DMS114 treated with DMSO at 0.1 percent for 48 hours (cell line): ENCODE measurements around the gene TPPP3.

Experiments
- DNase-seq: peaks from one replicate; lab custom pipeline; 2025; ENCODE audit not compliant: unreplicated experiment; lab: John Stamatoyannopoulos, UW

TPPP3 gene

DNA sequence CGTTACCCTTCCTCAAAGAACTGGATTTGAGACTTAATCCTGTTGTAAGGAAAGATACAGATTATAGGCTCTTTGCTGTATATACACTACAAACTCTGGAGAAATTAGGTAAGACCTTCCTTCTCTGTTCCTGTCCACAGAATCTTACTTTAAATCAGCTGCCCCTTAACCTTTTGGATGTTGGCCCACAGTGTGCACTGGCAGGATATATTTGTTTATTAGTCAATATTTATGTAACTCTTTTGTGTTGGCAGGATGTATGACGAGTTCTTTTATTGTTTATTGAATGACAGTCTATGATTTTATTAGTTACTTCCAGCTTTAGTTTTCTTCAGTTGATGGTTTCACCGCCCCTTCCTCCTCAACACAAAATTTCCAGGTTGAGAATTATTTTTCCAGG, 47.0 kb downstream of the TPPP3 start:
- DNase-seq, result no peak

DNA sequence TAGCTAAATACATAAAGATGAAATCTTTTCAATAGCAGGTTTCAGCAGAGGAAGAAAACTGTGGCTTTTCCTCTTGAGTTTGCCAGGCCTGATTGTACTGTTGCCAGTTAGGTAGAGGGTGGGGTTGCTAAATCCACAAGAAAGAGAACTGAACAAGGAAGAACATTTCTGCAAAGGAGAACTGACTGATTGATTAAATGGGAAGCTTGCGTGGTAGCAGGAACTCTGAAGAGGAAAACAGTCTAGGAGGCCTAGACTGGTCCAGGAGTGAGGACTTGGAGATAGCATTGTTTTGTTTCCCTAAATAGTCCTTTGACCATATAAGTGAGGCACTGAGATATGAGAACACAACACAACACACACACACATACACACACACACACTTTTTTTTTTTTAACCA, 47.9 kb downstream of the TPPP3 start:
- no peak for DNase-seq

DNA sequence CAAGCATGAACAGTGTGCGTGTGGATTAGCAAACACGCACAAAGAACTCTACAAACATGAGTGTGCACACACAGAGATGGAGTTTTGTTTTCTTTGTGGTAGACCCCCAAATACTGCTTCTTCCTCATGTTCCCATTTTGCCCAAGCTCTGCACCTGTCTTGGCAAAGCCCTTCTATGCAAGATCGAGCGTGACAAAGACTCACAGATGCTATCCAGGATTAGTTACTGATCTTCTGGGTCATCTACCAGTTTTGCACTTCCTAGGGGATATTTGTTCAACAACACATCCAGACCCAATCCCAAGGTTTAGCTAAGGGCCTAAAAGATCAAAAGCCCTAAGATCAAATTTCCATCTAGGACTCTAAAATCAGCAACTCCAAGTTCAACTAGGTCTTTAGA, 50.7 kb downstream of the TPPP3 start:
- DNase-seq, result no peak

DNA sequence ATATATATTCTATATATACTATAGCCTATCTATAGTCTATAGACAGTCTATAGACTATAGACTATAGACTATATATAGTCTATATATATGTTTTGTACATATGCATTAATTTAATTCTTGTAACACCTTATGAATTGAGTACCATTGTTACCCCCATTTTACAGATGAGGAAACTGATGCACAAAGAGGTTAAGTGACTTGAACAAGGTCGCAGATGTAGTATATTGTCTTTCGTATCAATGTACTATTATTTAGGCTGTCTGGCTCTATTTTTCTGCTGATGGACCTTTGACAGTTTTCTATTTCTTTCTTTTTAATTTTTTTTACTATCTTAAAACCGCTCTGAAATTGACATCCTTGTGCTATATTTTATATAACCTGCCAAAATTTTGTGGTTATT, 52.0 kb downstream of the TPPP3 start:
- no peak for DNase-seq
